HCT116 (cell line): ENCODE measurements around the gene APOM.

ENCODE experiments used
- CBX3 ChIP-seq: IDR thresholded peaks from 2 replicates; pipeline ENCODE4 v1.6.1; 2012; ENCODE audit warnings: low read depth
- EZH2 ChIP-seq: fragments of 200-600 bp; sonication (generic); IDR thresholded peaks from 2 replicates; pipeline ENCODE4 v1.6.1; 2017; ENCODE audit warnings: antibody characterized with exemption, mixed run types
- EZH2phosphoT487 ChIP-seq: fragments of 200-600 bp; IDR thresholded peaks from 2 replicates; pipeline ENCODE4 v1.6.1; 2018; ENCODE audit warnings: antibody characterized with exemption, borderline replicate concordance
- JUND ChIP-seq: IDR thresholded peaks from 2 replicates; pipeline ENCODE4 v1.6.1; 2012
- POLR2A ChIP-seq: IDR thresholded peaks from 2 replicates; pipeline ENCODE4 v1.7.0; 2011; ENCODE audit warnings: borderline replicate concordance; ENCODE audit not compliant: insufficient read depth, insufficient read length; ENCODE audit errors: extremely low read depth
- POLR2AphosphoS5 ChIP-seq: IDR thresholded peaks from 2 replicates; pipeline ENCODE4 v1.6.1; 2011; ENCODE audit warnings: mild to moderate bottlenecking, low read depth, low read length, moderate library complexity
- RAD21 ChIP-seq: IDR thresholded peaks from 2 replicates; pipeline ENCODE4 v1.6.1; 2012; ENCODE audit warnings: low read depth, mild to moderate bottlenecking
- SIN3A ChIP-seq: IDR thresholded peaks from 2 replicates; pipeline ENCODE4 v1.6.1; 2012; ENCODE audit warnings: low read depth
- YY1 ChIP-seq: IDR thresholded peaks from 2 replicates; pipeline ENCODE4 v1.6.1; 2011; ENCODE audit warnings: low read length, low read depth, moderate library complexity, mild to moderate bottlenecking; ENCODE audit not compliant: insufficient replicate concordance; ENCODE audit errors: extremely low read depth
- TF ChIP-seq, protein P1 (sequence below): IDR thresholded peaks from 2 replicates; pipeline ENCODE4 v1.6.1; 2012; ENCODE audit warnings: low read depth
- TF ChIP-seq, protein P2 (sequence below), 3 experiments: fragments of 200-600 bp in 1 of 3; sonication (generic) in 1 of 3; IDR thresholded peaks in 2 of 3; conservative IDR thresholded peaks in 1 of 3; 2 replicates each; pipeline ENCODE4 v1.5.1; 2012 to 2017; ENCODE audit warnings: low read depth in 2 of 3, low read length in 2 of 3, antibody characterized with exemption in 1 of 3, borderline replicate concordance in 1 of 3, control low read depth in 1 of 3, mild to moderate bottlenecking in 1 of 3, mixed read lengths in 1 of 3, mixed run types in 1 of 3, moderate library complexity in 1 of 3; ENCODE audit not compliant: insufficient read depth in 1 of 3

DNA sequence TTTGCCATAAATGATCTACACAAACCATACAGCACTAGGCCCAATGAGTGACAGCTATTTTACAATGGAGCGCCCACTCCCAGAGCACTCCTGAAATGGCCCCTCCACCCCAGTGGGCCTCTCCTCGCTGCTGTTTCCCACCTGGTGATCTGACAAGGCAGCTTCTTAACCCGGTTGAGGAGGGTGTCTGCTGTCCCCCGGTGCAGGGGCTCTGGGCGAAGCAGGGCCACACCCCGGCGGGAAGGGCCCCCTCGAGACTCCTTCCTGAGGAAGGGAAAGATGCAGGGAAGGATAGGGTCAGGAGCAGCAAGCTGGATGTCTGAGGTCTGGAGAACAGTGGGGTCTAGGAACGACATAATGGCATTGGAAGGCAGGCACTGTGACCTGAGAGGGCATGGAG lies 37.2 kb downstream of the APOM start:
- TF ChIP-seq, protein P1, sequence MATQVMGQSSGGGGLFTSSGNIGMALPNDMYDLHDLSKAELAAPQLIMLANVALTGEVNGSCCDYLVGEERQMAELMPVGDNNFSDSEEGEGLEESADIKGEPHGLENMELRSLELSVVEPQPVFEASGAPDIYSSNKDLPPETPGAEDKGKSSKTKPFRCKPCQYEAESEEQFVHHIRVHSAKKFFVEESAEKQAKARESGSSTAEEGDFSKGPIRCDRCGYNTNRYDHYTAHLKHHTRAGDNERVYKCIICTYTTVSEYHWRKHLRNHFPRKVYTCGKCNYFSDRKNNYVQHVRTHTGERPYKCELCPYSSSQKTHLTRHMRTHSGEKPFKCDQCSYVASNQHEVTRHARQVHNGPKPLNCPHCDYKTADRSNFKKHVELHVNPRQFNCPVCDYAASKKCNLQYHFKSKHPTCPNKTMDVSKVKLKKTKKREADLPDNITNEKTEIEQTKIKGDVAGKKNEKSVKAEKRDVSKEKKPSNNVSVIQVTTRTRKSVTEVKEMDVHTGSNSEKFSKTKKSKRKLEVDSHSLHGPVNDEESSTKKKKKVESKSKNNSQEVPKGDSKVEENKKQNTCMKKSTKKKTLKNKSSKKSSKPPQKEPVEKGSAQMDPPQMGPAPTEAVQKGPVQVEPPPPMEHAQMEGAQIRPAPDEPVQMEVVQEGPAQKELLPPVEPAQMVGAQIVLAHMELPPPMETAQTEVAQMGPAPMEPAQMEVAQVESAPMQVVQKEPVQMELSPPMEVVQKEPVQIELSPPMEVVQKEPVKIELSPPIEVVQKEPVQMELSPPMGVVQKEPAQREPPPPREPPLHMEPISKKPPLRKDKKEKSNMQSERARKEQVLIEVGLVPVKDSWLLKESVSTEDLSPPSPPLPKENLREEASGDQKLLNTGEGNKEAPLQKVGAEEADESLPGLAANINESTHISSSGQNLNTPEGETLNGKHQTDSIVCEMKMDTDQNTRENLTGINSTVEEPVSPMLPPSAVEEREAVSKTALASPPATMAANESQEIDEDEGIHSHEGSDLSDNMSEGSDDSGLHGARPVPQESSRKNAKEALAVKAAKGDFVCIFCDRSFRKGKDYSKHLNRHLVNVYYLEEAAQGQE = no peak
- TF ChIP-seq CBX3 = no peak
- TF ChIP-seq, protein P2, sequence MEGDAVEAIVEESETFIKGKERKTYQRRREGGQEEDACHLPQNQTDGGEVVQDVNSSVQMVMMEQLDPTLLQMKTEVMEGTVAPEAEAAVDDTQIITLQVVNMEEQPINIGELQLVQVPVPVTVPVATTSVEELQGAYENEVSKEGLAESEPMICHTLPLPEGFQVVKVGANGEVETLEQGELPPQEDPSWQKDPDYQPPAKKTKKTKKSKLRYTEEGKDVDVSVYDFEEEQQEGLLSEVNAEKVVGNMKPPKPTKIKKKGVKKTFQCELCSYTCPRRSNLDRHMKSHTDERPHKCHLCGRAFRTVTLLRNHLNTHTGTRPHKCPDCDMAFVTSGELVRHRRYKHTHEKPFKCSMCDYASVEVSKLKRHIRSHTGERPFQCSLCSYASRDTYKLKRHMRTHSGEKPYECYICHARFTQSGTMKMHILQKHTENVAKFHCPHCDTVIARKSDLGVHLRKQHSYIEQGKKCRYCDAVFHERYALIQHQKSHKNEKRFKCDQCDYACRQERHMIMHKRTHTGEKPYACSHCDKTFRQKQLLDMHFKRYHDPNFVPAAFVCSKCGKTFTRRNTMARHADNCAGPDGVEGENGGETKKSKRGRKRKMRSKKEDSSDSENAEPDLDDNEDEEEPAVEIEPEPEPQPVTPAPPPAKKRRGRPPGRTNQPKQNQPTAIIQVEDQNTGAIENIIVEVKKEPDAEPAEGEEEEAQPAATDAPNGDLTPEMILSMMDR (IDR thresholded peaks at IDR 0.05 in 2 of 3, conservative IDR thresholded peaks at IDR 0.05 in 1 of 3; ENCODE audit: borderline replicate concordance in 1 of 3, insufficient read depth in 1 of 3, low read depth in 2 of 3, low read length in 2 of 3) = no peak
- TF ChIP-seq JUND = no peak
- TF ChIP-seq EZH2 = no peak
- no peak for TF ChIP-seq POLR2A
- TF ChIP-seq POLR2AphosphoS5 = no peak
- no peak for TF ChIP-seq SIN3A
- TF ChIP-seq EZH2phosphoT487 = no peak
- no peak for TF ChIP-seq YY1
- no peak for TF ChIP-seq RAD21
